K562 (cell line): Measurements from ENCODE around the gene SNRPD2.

Experiments
- EP300 ChIP-seq: IDR thresholded peaks from 2 replicates; pipeline ENCODE4 v1.6.1; 2012; ENCODE audit warnings: low read length, improper control_type of control experiment
- EZH2 ChIP-seq: IDR thresholded peaks from 2 replicates; pipeline ENCODE4 v1.6.1; 2012; ENCODE audit warnings: low read depth, mild to moderate bottlenecking, inconsistent platforms, low read length, borderline replicate concordance
- FOXP1 ChIP-seq: sonication (generic); formaldehyde crosslinking; IDR thresholded peaks from 2 replicates; pipeline ENCODE4 v1.8.0; 2022; ENCODE audit warnings: mild to moderate bottlenecking, missing genetic modification reagents
- GABPB1 ChIP-seq: sonication (generic); formaldehyde crosslinking; IDR thresholded peaks from 2 replicates; pipeline ENCODE4 v1.8.0; 2022; ENCODE audit warnings: mild to moderate bottlenecking, missing genetic modification reagents
- HNRNPLL ChIP-seq: fragments of 200-400 bp; formaldehyde crosslinking; IDR thresholded peaks from 2 replicates; pipeline ENCODE4 v1.6.1; 2017; ENCODE audit warnings: low read length, low read depth, mild to moderate bottlenecking; ENCODE audit not compliant: poor library complexity, severe bottlenecking
- KAT2B ChIP-seq: IDR thresholded peaks from one replicate; pipeline ENCODE4 v1.6.1; 2012; ENCODE audit warnings: low read depth, mild to moderate bottlenecking, control low read depth, inconsistent platforms, low read length, moderate library complexity
- KDM4B ChIP-seq, 2 experiments: fragments of 450-650 bp in 1 of 2; sonication (generic) in 1 of 2; IDR thresholded peaks; 2 replicates each; pipeline ENCODE4 v1.6.1; 2016 to 2017; ENCODE audit warnings: borderline replicate concordance in 2 of 2, antibody characterized with exemption in 1 of 2, low read depth in 1 of 2, mild to moderate bottlenecking in 1 of 2
- PHF8 ChIP-seq: fragments of 200-600 bp; sonication (generic); IDR thresholded peaks from 2 replicates; pipeline ENCODE4 v1.6.1; 2012; ENCODE audit warnings: mixed run types, mild to moderate bottlenecking, inconsistent platforms, low read length, moderate library complexity, borderline replicate concordance
- SAFB2 ChIP-seq: fragments of 200-400 bp; formaldehyde crosslinking; IDR thresholded peaks from 2 replicates; pipeline ENCODE4 v1.6.1; 2018; ENCODE audit warnings: borderline replicate concordance, low read length, low read depth, moderate library complexity; ENCODE audit not compliant: severe bottlenecking
- TF ChIP-seq, protein P1 (sequence below): sonication (generic); formaldehyde crosslinking; IDR thresholded peaks from 2 replicates; pipeline ENCODE4 v1.8.1; 2023; ENCODE audit warnings: mild to moderate bottlenecking, missing genetic modification reagents
- TF ChIP-seq, protein P2 (sequence below): IDR thresholded peaks from 2 replicates; pipeline ENCODE4 v1.6.1; 2016; ENCODE audit warnings: missing genetic modification characterization, missing compliant biosample characterization

DNA sequence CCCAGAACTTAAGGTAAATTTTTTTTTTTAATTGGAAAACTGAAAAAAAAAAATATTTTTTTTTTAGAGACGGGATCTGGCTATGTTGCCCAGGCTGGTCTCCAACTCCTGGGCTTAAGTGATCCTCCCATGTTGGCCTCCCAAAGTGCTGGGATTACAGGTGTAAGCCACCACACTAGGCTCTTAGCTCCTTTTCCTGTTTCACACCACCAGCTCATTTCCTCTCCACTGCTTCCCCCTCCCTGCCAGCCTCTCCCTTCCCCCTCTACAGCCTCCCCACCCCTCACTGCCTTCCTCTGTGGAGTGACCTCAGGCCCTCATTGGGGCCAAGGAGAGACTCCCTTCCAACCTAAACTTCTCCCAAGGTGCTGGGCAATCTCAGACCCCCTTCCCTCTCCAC is 28.0 kb downstream of the SNRPD2 start:
- TF ChIP-seq HNRNPLL (no peak), SAFB2 (no peak), EZH2 (no peak), KDM4B (IDR thresholded peaks at IDR 0.05; ENCODE audit: borderline replicate concordance in 2 of 2, low read depth in 1 of 2) (no peak), FOXP1 (CRISPR knock-in tag) (no peak), PHF8 (no peak), GABPB1 (no peak), EP300 (no peak), KAT2B (no peak)
- TF ChIP-seq, protein P1, sequence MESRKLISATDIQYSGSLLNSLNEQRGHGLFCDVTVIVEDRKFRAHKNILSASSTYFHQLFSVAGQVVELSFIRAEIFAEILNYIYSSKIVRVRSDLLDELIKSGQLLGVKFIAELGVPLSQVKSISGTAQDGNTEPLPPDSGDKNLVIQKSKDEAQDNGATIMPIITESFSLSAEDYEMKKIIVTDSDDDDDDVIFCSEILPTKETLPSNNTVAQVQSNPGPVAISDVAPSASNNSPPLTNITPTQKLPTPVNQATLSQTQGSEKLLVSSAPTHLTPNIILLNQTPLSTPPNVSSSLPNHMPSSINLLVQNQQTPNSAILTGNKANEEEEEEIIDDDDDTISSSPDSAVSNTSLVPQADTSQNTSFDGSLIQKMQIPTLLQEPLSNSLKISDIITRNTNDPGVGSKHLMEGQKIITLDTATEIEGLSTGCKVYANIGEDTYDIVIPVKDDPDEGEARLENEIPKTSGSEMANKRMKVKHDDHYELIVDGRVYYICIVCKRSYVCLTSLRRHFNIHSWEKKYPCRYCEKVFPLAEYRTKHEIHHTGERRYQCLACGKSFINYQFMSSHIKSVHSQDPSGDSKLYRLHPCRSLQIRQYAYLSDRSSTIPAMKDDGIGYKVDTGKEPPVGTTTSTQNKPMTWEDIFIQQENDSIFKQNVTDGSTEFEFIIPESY (CRISPR knock-in tag), result no peak
- TF ChIP-seq, protein P2, sequence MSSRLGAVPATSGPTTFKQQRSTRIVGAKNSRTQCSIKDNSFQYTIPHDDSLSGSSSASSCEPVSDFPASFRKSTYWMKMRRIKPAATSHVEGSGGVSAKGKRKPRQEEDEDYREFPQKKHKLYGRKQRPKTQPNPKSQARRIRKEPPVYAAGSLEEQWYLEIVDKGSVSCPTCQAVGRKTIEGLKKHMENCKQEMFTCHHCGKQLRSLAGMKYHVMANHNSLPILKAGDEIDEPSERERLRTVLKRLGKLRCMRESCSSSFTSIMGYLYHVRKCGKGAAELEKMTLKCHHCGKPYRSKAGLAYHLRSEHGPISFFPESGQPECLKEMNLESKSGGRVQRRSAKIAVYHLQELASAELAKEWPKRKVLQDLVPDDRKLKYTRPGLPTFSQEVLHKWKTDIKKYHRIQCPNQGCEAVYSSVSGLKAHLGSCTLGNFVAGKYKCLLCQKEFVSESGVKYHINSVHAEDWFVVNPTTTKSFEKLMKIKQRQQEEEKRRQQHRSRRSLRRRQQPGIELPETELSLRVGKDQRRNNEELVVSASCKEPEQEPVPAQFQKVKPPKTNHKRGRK (tag), result no peak
